IMR-90 (cell line): ENCODE results near the gene OSBPL8.

ENCODE experiments used
- NFE2L2 ChIP-seq: fragments of 150-350 bp; IDR thresholded peaks from 2 replicates; pipeline ENCODE4 v1.6.1; 2016; ENCODE audit warnings: low read depth, mild to moderate bottlenecking, low read length
- POLR2A ChIP-seq: IDR thresholded peaks from 2 replicates; pipeline ENCODE4 v1.6.1; 2012; ENCODE audit warnings: mild to moderate bottlenecking, low read depth, low read length
- TF ChIP-seq, protein P1 (sequence below): conservative IDR thresholded peaks from 2 replicates; pipeline ENCODE4 v1.5.1; 2012; ENCODE audit warnings: mild to moderate bottlenecking, low read depth, low read length, improper control_type of control experiment

- TF ChIP-seq, protein P1, sequence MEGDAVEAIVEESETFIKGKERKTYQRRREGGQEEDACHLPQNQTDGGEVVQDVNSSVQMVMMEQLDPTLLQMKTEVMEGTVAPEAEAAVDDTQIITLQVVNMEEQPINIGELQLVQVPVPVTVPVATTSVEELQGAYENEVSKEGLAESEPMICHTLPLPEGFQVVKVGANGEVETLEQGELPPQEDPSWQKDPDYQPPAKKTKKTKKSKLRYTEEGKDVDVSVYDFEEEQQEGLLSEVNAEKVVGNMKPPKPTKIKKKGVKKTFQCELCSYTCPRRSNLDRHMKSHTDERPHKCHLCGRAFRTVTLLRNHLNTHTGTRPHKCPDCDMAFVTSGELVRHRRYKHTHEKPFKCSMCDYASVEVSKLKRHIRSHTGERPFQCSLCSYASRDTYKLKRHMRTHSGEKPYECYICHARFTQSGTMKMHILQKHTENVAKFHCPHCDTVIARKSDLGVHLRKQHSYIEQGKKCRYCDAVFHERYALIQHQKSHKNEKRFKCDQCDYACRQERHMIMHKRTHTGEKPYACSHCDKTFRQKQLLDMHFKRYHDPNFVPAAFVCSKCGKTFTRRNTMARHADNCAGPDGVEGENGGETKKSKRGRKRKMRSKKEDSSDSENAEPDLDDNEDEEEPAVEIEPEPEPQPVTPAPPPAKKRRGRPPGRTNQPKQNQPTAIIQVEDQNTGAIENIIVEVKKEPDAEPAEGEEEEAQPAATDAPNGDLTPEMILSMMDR, result no peak
- TF ChIP-seq POLR2A (no peak), NFE2L2 (no peak)
These were observed 157.3 kb downstream of the OSBPL8 start for GRCh38 chr12:76402259-76402658.
